Gastrocnemius medialis (tissue), 4 donors: ENCODE measurements around the gene CAMTA1. TPM values are rescaled to one million over a fixed set of nuclear protein-coding genes. Genes with fewer than 3 reads are reported as not detected.

Experiments used
- ATAC-seq, 2 donors: fragments of 150-250 bp; one replicate each; pipeline ENCODE4 v1.9.1; 2016
- DNase-seq, 2 donors: peaks; one replicate each; pipeline ENCODE4 v3.0.0-alpha.2; 2019
- H3K27ac ChIP-seq, 4 donors: fragments of 200-600 bp; sonication (generic); 1 replicate in 1 of 4; 2 replicates in 3 of 4; pipeline ENCODE4 v1.5.1; 2016 to 2018; ENCODE audit warnings: mild to moderate bottlenecking in 2 of 4, moderate library complexity in 1 of 4
- H3K27me3 ChIP-seq, 3 donors: fragments of 200-600 bp; sonication (generic) in 2 of 3; 1 replicate in 1 of 3; 2 replicates in 2 of 3; pipeline versions ENCODE4 v1.5.1 to v1.6.0; 2016 to 2019; ENCODE audit warnings: mild to moderate bottlenecking in 1 of 3, moderate library complexity in 1 of 3
- H3K36me3 ChIP-seq, 2 donors: fragments of 200-600 bp; sonication (generic) in 1 of 2; one replicate each; pipeline ENCODE4 v1.5.1; 2017 to 2018
- H3K4me1 ChIP-seq, 2 donors: fragments of 200-600 bp; sonication (generic) in 1 of 2; one replicate each; pipeline ENCODE4 v1.5.1; 2016 to 2017; ENCODE audit warnings: mild to moderate bottlenecking in 2 of 2
- H3K4me3 ChIP-seq, 4 donors: fragments of 200-600 bp; sonication (generic) in 3 of 4; 1 replicate in 1 of 4; 2 replicates in 3 of 4; pipeline ENCODE4 v1.5.1; 2016 to 2019; ENCODE audit warnings: mild to moderate bottlenecking in 2 of 4
- H3K9me3 ChIP-seq, 3 donors: fragments of 200-600 bp; sonication (generic) in 2 of 3; 1 replicate in 1 of 3; 2 replicates in 2 of 3; pipeline ENCODE4 v1.5.1; 2016 to 2019
- CTCF ChIP-seq, 5 experiments: fragments of 450-650 bp in 3 of 5; fragments of 200-600 bp in 2 of 5; sonication (generic) in 2 of 5; IDR thresholded peaks in 4 of 5; conservative IDR thresholded peaks in 1 of 5; 1 replicate in 4 of 5; 2 replicates in 1 of 5; pipeline ENCODE4 v1.5.1; 2016 to 2019; ENCODE audit warnings: antibody characterized with exemption in 5 of 5, mild to moderate bottlenecking in 3 of 5, moderate library complexity in 3 of 5
- POLR2A ChIP-seq, 2 donors: fragments of 450-650 bp; IDR thresholded peaks; one replicate each; pipeline ENCODE4 v1.6.1; 2017; ENCODE audit warnings: antibody characterized with exemption in 2 of 2, mild to moderate bottlenecking in 2 of 2, moderate library complexity in 2 of 2
- in situ Hi-C, 4 donors: fragments of 200-750 bp; cut with MboI; loops; one replicate each; pipeline versions ENCODE4 v1.15.0 to v1.8.0; 2017; ENCODE audit warnings: low sequenced_read_pairs in 4 of 4
- intact Hi-C: fragments of 100-400 bp; cut with DNase I; formaldehyde crosslinking; loops from one replicate; pipeline ENCODE4 v1.15.1; 2023; ENCODE audit warnings: low total_unique reads
- total RNA-seq, 4 donors: library from RNA; depleted of rRNA; stranded (reverse); fragments of >200 nt; gene quantifications; one replicate each; pipeline versions ENCODE4 v1.1.0 to v1.2.3, GENCODE V29; 2016

The CAMTA1 gene
- total RNA-seq, 4 donors from 2014 or later: 60.5 to 113 (median 70.4) TPM

- DNase-seq (no peak), ATAC-seq (no peak)
- H3K4me1 ChIP-seq: no peaks in the 10 kb centered on the region
- in situ Hi-C loops: no loop called here
- intact Hi-C loops: no loop called here
- H3K9me3 ChIP-seq: no peaks in the 10 kb centered on the region
- H3K4me3 ChIP-seq: no peak overlapping the region
- H3K27me3 ChIP-seq: no peaks in the 10 kb centered on the region
- no peak overlapping the region for H3K27ac ChIP-seq
- TF ChIP-seq CTCF (IDR thresholded peaks at IDR 0.05 in 4 of 5, conservative IDR thresholded peaks at IDR 0.05 in 1 of 5) (no peak), POLR2A (IDR thresholded peaks at IDR 0.05) (no peak)
- no peaks in the 10 kb centered on the region for H3K36me3 ChIP-seq
Measured at GRCh38 chr1:7429290-7429689, 644.0 kb downstream of the CAMTA1 start.

- Histone ChIP-seq H3K36me3 (no peaks in the 10 kb centered on the region), H3K4me1 (no peaks in the 10 kb centered on the region), H3K4me3 (no peak overlapping the region), H3K27ac (no peak overlapping the region), H3K9me3 (no peaks in the 10 kb centered on the region), H3K27me3 (no peaks in the 10 kb centered on the region)
- intact Hi-C loops (no loop called here), in situ Hi-C loops (no loop called here)
- TF ChIP-seq CTCF (IDR thresholded peaks at IDR 0.05 in 4 of 5, conservative IDR thresholded peaks at IDR 0.05 in 1 of 5): no peak
- TF ChIP-seq POLR2A (IDR thresholded peaks at IDR 0.05): no peak
- ATAC-seq (no peak), DNase-seq (no peak)
Measured at GRCh38 chr1:7430047-7430608, 644.9 kb downstream of the CAMTA1 start.

- no peaks in the 10 kb centered on the region for H3K36me3 ChIP-seq
- no peak overlapping the region for H3K4me3 ChIP-seq
- H3K4me1 ChIP-seq: no peaks in the 10 kb centered on the region
- no peak for TF ChIP-seq POLR2A (IDR thresholded peaks at IDR 0.05)
- TF ChIP-seq CTCF (IDR thresholded peaks at IDR 0.05 in 4 of 5, conservative IDR thresholded peaks at IDR 0.05 in 1 of 5): no peak
- DNase-seq: no peak
- H3K9me3 ChIP-seq: no peaks in the 10 kb centered on the region
- no peaks in the 10 kb centered on the region for H3K27me3 ChIP-seq
- intact Hi-C loops (no loop called here), in situ Hi-C loops (no loop called here)
- H3K27ac ChIP-seq: no peak overlapping the region
- ATAC-seq: no peak
Measured at GRCh38 chr1:7430691-7431090, 645.4 kb downstream of the CAMTA1 start.

- intact Hi-C loops (no loop called here), in situ Hi-C loops (no loop called here)
- H3K9me3 ChIP-seq: no peaks in the 10 kb centered on the region
- no peaks in the 10 kb centered on the region for H3K27me3 ChIP-seq
- DNase-seq: no peak
- no peaks in the 10 kb centered on the region for H3K4me1 ChIP-seq
- H3K36me3 ChIP-seq: no peaks in the 10 kb centered on the region
- no peak for ATAC-seq
- no peak overlapping the region for H3K27ac ChIP-seq
- H3K4me3 ChIP-seq: no peak overlapping the region
- no peak for TF ChIP-seq CTCF (IDR thresholded peaks at IDR 0.05 in 4 of 5, conservative IDR thresholded peaks at IDR 0.05 in 1 of 5)
Measured at GRCh38 chr1:7432102-7432899, 647.0 kb downstream of the CAMTA1 start.
